Stimulated activated CD8-positive, alpha-beta memory T cell treated with anti-CD3 and anti-CD28 coated beads, Interleukin-12 subunit alpha, Interleukin-12 subunit beta, amount 100 ng/mL, for 24 hours (primary cell): ENCODE data around the gene ATP2A1.
A peak's percentile ranks its signal among the peaks of the same experiment; 100 is the strongest.
"Not testable (repeated sequence)": the region's sequence is repeated elsewhere in the genome, so short reads cannot be mapped to it uniquely, and the experiment has no call there.

Experiments used
- DNase-seq: peaks from one replicate; pipeline ENCODE4 v3.0.0-alpha.2; 2020; ENCODE audit errors: extremely low read depth

The ATP2A1 gene

DNA sequence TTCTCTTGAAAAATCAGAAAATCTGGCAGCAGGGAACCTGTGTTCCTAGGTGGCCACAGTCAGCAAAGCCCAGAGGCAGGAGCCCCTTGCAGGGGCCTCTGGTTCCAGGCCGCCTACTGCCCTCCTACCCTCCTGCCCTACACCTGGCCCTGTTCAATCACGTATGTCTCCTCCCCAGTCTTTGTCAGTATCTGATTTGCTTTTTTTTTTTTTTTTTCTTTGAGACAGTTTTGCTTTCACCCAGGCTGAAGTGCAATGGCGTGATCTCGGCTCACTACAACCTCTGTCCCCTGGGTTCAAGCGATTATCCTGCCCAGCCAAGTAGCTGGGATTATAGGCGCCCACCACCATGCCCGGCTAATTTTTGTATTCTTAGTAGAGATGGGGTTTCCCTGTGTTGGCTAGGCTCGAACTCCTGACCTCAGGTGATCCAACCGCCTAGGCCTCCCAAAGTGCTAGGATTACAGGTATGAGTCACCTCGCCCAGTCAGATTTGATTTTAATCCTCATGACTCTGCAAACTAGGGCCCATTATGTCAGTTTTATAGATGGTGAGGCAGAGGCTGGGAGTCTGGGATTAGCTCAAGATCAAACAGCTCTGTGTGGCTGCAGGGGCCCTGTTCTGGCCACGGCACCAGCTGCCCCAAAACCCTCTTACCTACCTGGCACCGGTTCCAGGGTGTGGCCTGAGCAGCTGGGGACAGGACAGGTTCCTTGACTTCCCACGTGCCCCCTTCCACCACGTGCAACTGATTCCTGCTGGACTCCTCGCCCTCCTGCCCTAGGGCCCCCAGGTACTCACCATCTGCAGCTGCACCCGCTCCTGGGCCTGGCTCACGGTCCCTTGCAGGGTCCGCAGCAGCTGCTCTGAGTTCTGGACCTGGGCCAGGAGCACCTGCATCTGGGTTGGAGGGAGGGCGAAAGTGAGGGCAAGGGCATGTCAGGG, 32.1 kb downstream of the ATP2A1 start:
- no peak for DNase-seq

DNA sequence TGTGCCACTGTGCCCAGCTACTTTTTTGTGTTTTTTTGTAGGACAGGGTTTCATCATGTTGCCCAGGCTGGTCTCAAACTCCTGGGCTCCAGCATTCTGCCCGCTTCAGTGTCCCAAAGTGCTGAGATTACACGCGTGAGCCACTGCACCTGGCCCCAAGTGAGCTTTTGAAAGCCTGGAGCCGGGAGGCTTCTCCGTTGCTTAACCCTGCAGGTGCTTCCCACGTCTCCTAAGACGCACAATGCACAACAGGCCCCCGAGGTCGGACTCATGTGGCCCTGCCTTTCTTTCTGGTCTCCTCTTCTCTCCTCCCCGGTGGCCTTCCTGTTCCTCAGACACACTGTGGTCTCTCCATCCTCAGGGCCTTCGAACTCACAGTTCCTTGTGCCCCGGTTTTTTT, 34.3 kb downstream of the ATP2A1 start:
- no peak for DNase-seq

DNA sequence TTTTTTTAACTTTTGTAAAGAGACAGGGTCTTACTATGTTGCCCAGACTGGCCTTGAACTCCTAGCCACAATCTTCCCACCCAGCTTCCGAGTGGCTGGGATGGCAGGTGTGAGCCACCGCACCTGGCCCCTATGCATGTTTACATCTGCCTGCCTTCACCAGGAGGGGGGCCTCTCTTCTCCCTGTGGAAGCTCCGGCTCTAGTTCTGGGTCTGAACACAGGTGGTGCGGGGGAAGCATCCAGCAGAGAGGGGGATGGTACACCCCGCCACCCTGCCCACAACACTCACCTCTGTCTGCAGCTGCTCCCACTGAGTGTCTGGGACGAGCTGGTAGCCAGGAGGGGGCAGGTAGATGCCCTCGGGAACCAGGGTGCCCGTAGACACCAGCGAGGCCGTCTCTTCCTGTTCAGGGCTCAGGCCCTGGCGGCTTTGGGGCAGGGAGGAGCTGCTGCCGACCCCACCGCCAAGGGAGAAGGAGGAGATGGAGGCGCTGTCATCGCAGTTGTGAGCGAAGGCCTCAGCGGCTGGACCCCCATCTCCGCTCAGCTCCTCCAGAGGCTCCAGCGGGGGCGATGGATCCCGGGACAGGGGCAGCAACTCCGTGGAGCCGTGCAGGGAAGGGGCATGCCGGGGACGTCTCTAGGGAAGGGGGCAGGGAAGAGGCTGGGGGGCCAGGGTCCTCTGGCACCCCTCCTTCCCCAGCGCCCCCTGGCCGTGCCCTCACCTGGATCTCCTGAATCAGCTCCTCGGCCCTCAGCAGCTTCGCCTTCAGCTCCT, 35.8 kb downstream of the ATP2A1 start:
- DNase-seq: no peak

DNA sequence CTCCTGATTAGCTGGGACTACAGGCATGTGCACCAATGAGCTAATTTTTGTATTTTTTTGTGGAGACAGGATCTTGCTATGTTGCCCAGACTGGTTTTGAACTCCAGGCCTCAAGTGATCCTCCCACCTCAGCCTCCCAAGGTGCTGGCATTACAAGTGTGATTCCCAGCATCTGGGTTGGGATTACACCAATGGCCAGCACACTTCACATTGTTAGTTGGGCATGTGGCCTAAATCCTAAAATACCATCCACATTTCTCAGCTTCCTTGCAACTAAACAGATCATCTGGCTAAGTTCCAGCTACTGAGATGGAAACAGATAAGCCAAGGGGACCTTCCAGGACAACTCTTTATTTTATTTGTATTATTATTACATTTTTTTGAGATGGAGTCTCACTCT, 36.9 kb downstream of the ATP2A1 start:
- DNase-seq: no peak

DNA sequence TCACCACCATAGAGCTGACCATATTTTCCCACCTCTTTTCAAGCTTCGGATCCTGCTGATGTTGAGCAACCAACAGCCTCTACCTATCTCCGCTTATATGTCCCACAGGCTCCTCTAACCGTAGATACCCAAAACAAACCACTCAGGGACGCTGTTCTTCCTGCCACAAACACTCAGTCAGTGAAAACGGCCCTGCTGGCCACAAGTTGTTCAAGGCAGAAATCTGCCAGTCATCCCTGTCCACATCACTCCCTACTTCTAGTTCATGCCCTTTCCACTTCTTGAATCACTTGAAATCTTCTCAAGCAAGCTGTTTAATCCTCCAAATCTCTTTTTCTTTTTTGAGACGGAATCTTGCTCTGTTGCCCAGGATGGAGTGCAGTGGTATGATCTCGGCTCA, 38.8 kb downstream of the ATP2A1 start:
- no peak for DNase-seq

DNA sequence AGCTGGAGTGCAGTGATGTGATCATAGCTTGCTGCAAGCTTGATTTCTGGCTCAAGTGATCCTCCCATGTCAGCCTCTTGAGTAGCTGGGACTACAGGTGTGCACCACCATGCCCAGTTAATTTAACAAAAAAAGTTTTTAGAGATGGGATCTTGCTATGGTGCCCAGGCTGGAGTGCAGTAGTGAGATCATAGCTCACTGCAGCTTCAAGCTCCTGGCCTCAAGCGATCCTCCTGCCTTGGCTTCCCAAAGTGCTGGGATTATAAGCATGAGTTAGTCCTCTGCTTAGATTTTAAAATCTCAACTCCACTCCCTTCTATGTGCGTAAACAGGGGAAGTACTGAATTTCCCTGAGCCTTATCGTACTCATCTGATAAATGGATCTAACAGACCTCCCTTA, 40.4 kb downstream of the ATP2A1 start:
- DNase-seq: no peak

DNA sequence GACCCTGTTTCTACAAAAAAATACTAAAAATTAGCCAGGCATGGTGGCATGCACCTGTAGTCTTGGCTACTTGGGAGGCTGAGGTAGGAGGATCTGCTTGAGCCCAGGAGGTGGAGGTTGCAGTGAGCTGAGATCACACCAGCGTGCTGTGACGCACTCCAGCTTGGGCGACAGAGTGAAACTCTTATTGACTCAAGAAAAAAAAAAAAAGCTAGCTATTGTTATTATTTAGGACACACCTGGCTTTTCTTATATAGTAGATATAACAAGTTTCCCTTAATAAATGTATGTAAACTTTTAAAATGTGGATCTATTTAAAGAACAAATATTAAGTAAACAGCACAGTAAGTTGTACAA, 44.9 kb downstream of the ATP2A1 start:
- DNase-seq: no peak

DNA sequence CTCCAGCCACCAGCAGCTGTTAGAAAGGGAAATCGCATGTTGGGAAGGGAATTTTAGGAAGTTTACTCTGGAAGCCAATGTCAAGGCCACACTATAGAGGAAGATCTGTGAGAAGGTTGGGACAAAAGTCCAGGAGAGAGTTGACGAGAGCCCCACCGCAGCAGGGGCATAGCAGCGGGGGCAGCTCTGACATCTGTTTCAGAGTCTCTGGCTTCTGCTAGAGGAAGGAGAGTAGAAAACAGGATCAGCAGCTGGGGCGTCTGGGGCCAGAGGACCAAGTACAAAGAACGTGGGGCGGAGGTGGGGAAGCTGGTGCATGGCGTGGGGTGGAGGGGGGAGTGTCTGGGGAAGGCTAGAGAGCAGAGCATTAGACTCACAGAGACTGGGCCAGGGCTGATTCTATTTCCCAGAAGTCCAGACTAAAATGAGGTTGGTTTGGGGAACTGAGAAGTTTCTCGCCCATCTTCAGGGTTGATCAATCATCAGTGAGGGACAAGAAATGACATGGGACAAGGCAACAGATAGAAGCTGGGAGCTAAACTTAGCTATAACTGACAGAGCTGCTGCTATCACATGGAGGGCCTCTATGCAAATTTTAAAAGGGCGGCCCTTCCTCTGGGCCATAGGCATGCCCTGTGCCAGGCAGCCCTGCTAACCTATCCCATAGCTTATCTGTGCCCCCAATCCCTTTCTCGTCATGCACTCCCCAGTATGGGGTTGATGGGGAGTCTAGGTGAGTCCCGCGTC, 45.5 kb downstream of the ATP2A1 start:
- no peak for DNase-seq

DNA sequence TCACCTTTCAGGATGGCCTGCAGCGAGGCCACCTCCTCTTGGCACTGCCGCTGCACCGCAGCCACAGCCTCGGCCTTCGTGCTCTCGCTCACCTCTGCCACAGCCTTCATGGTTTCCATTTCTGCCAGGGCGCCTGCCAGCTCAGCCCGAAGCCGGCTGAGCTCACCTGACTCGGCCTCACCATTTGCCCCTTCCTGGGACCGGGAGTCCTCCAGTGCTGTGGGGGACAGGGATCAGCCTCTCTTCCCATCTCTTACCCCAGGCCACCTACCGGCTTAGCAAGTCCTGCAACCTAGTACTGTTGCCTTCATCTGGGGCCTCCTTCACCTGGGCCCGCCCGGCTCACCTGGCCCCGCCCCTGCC, 46.1 kb downstream of the ATP2A1 start:
- no peak for DNase-seq

DNA sequence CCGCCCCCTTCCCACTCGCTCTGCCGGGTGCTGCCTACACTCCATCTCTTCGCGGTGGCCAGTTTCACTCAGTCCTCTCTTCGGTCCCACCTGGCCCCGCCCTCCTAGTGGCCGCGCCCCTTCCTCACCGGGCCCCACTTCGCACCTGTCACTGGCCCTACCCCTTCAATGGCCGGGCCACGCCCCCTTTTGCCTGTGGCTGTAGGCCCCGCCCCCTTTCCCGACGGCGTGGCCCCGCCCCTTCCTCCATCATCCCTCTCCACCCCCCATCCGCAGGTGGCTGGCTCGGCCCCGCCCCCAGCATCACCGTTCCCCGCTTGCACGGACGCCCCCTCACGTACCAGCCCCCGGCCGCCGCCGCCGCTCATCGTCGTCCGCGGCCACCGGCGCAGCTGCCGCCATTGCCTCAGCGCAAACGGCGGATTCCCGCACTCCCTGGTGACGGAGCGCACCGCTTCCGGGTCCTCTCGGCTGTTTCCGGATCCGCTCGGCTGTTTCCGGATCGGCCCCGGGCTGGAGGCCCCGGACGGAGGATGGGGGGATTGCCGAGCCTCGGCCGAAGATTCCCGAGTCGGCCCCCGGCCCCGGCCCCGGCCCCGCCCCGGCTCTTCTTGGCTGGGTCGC, 46.6 kb downstream of the ATP2A1 start, which contains the start of gene RABEP2:
Gene RABEP2, minus strand, starts transcription at position 477 of the 624 bp plus-strand sequence. Its CDS starts 75 bp downstream, at position 402.
- DNase-seq: peak; percentile 86

DNA sequence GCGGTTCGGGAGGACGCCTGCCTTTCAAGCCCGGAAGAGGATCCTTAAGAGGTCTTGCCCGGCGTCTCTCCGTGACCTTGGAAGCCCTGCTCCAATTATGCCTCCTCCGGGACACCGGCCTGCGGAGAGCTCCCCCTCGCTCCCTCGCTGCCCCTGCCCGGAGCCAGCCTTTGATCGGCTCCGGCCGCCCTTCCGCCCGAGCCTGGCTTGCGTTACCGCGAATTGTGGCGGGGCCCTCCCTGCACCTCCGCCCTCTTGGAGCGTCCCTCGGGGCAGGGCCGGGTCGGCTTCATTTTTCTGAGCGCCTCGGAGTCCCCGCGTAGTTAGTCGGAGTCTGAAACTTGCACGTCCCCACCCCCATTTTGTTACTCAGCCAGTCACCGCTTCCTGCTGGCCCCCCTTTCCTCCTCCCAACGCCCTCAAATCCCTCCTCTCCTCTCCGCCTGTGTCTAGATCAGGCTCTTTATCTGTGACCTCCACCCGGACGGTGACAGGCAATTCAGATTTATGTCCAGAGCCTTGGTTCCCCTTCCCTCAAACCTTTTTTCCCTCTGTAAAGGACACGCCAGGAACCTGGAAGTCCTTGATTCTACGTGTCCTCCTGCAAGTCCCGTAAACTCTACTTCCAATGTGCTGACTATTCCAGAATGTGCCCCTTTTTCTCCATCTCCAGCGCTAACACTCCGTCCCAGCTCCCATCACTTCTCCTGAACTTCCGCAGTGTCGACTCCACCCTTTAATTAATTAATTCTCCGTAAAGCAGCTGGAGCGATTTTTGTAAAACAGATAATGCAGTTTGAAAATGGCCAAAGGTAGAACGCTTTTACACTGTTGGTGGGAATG, 47.3 kb downstream of the ATP2A1 start:
- peak; percentile 57 for DNase-seq

DNA sequence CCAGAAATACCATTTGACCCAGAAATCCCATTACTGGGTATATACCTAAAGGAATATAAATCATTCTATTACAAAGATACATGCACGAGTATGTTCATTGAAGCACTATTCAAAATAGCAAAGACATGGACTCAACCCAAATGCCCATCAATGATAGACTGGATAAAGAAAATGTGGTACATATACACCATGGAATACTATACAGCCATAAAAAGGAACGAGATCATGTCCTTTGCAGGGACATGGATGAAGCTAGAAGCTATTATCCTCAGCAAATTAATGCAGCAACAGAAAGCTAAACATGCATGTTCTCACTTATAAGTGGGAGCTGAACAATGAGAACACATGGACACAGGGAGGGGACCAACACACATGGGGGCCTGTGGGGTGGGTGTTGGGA, 48.0 kb downstream of the ATP2A1 start:
- DNase-seq: not testable (repeated sequence)

DNA sequence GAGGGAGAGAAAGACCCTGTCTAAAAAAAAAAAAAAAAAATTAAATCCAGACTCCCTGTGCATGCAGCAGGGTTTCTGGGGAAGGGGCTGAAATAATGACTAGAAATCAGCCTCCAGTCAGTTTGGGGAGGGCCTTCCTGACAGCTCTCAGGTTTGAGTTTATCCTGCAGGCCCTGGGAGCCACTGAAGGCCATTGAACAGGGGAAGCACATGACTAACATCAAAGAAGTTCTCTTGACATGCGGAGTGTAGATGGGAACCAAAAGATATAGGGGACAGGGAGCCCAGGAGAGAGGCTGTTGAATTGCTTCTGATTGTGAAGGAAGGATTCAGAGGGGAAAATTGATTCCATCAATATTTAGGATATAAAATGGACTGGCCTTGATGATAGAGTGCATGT, 49.5 kb downstream of the ATP2A1 start:
- DNase-seq: no peak

DNA sequence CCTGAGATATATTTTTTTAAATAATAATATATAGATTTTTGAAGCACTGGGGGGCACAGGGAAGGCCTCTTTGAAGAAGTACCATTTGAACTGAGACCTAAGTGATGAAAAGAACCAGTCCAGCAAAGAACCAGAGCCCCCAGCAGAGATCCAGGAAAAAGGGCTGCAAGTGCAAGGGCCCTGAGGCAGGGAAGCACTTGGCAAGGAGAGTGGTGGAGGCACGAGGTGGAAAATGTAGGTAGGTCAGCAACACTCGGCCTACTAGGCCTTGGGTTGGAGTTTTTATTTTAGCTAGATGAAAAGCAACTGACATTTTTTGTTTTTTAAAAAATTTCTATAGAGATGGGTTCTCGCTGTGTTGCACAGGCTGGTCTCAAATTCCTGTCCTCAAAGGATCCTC, 51.9 kb downstream of the ATP2A1 start:
- DNase-seq: no peak

DNA sequence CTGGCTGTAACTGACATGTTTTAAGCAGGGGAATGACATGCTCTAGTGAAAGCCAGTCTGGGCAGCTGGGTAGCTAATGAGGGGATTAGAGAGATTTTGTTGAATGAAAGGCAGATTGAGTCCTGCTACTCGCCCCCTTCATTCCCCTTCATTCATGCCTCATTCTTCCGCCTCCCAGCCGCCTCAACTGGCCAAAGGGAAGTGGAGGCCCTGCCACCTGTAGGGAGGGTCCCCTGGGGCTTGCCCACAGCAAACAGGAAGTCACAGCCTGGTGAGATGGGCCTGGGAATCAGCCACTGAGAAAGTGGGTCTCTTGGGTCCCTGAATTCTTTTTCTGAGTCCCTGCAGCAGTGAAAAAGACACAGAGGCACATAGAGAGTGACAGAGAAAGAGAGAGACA, 52.4 kb downstream of the ATP2A1 start:
- DNase-seq: no peak

DNA sequence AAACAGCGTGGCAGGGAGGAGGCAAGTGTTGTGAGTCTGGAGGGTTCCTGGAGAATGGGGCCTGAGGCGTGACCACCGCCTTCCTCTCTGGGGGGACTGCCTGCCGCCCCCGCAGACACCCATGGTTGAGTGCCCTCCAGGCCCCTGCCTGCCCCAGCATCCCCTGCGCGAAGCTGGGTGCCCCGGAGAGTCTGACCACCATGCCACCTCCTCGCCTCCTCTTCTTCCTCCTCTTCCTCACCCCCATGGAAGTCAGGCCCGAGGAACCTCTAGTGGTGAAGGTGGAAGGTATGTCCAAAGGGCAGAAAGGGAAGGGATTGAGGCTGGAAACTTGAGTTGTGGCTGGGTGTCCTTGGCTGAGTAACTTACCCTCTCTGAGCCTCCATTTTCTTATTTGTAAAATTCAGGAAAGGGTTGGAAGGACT, 53.5 kb downstream of the ATP2A1 start, which contains the start of gene CD19:
Gene CD19, plus strand, starts transcription at position 171 of the 425 bp plus-strand sequence. Its CDS starts 30 bp downstream, at position 201.
- DNase-seq: no peak

DNA sequence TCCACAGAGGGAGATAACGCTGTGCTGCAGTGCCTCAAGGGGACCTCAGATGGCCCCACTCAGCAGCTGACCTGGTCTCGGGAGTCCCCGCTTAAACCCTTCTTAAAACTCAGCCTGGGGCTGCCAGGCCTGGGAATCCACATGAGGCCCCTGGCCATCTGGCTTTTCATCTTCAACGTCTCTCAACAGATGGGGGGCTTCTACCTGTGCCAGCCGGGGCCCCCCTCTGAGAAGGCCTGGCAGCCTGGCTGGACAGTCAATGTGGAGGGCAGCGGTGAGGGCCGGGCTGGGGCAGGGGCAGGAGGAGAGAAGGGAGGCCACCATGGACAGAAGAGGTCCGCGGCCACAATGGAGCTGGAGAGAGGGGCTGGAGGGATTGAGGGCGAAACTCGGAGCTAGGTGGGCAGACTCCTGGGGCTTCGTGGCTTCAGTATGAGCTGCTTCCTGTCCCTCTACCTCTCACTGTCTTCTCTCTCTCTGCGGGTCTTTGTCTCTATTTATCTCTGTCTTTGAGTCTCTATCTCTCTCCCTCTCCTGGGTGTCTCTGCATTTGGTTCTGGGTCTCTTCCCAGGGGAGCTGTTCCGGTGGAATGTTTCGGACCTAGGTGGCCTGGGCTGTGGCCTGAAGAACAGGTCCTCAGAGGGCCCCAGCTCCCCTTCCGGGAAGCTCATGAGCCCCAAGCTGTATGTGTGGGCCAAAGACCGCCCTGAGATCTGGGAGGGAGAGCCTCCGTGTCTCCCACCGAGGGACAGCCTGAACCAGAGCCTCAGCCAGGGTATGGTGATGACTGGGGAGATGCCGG, 54.3 kb downstream of the ATP2A1 start:
- no peak for DNase-seq

DNA sequence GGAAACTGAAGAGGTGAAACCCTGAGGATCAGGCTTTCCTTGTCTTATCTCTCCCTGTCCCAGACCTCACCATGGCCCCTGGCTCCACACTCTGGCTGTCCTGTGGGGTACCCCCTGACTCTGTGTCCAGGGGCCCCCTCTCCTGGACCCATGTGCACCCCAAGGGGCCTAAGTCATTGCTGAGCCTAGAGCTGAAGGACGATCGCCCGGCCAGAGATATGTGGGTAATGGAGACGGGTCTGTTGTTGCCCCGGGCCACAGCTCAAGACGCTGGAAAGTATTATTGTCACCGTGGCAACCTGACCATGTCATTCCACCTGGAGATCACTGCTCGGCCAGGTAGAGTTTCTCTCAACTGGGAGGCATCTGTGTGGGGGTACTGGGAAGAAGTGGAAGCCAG, 54.9 kb downstream of the ATP2A1 start:
- DNase-seq: no peak

DNA sequence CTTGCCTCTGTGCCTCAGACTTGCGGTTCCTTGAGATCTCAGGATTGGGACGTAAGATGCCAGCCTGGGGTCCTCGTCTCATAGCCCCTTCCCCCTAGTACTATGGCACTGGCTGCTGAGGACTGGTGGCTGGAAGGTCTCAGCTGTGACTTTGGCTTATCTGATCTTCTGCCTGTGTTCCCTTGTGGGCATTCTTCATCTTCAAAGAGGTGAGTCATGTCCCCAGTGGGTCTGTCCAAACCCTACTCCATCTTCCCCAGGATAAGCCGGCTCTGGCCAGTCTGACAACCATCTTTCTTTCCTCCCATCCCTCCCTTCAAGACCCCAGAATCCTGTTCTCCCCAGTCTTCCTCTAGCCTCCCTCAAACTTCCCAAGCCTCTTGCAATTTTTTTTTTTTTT, 57.1 kb downstream of the ATP2A1 start:
- DNase-seq: no peak
